HUDEP-2 (cell line): ENCODE measurements around the gene FGD5.

Experiments used
- DNase-seq, 76 experiments: peaks; one replicate each; lab custom pipeline; 2025; ENCODE audit not compliant: unreplicated experiment in 76 of 76; lab: John Stamatoyannopoulos, UW

Gene FGD5

DNA sequence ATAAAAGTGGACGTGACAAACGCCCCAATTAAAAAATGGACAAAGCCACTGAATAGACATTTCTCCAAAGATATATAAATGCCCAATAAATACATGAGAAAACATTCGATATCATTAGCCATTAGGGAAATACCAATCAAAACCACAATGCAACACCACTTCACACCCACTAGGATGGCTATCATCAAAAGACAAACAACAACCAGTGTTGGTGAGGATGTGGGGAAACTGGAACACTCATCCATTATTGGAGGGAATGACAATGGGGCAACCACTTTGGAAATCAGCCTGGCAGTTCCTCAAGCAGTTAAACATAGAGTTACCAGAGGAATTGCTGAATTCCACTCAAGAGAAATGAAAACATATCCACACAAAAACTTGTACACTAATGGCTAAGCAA, 32.4 kb upstream of the FGD5 start:
- no peak for DNase-seq

DNA sequence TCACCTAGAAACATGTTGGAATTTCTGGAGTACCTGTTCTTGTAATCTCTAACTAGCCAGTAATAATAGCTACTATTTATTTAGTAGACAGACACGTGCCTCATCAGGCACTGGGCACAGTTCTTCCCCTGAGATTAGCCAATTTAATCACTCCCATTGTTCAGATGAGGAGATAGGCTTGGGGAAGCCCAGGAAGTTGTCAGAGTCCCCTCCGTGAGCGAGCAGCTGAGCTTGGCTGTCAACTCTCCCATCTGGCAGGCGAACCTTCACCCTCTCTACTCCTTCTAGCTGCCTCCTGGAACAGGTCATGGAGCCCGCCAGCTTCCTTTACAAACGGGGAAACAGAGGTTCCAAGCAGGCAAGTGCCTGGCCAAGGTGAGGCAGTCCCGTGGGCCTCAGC, 31.1 kb upstream of the FGD5 start:
- DNase-seq, result no peak

DNA sequence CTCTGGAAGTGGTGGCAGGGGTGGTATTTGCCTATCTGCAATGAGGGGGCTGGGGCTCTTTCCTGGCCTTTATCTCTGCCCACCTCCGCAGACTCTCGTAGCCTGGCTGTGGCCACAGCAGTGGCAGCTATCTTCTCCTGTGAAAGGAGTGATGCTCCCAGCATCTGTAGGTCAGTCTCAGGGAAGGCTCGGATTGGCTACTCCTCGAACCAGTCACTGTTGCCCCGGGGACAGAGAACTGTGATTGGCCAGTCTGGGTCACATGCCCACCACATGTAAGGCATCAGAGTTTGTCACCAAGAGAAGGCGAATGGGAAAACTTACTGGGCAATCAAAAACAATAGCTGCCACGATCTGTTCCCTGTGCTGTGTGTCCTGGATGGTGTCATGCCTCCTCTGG, 30.1 kb upstream of the FGD5 start:
- no peak for DNase-seq

DNA sequence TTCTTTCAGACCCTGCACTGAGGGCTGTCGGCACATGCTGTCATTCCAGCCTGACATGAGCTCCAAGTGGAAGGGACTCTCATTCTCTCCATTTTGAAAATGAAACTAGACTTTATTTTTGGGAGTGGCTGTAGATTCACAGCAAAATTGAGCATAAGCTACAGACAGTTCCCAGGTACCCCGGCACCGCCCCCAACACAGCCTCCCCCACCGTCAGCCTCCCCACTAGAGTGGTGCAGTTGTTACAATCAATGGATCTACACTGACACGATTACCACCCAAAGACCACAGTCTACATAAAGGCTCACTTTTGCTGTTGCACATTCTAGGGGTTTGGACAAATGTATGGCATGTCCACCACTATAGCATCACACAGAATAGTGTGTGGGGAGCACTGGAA, 29.5 kb upstream of the FGD5 start:
- no peak for DNase-seq

DNA sequence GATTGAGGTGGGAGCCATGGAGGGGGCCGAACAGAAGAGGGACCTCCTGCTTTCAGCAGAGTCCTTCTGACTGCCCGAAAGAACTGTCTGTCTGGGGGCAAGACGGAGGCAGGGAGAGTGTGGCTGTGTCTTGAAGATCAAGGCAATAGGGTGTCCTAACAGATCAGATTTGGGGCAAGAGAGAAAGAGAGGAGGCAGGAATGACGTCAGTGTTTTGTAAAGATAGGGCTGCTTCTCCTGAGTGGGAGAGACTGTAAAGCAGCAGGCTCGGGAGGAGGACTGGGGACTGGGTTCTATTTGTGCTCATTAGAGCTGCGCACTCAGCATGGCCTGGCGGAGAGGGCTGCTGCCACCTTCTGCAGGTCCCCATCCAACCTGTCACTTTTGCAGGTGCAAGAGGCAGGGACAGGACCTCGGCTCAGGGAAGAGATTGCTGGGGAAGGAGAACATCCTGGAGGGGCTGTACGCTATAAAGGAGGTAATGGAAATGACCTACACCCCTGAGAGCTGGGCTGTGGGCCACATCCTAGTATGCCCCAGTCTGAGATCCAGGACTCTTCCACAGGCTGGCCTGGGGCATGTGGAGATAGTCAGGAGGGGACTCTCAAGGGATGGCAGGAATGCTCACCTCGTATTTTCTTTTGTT, 29.0 kb upstream of the FGD5 start:
- DNase-seq, result no peak

DNA sequence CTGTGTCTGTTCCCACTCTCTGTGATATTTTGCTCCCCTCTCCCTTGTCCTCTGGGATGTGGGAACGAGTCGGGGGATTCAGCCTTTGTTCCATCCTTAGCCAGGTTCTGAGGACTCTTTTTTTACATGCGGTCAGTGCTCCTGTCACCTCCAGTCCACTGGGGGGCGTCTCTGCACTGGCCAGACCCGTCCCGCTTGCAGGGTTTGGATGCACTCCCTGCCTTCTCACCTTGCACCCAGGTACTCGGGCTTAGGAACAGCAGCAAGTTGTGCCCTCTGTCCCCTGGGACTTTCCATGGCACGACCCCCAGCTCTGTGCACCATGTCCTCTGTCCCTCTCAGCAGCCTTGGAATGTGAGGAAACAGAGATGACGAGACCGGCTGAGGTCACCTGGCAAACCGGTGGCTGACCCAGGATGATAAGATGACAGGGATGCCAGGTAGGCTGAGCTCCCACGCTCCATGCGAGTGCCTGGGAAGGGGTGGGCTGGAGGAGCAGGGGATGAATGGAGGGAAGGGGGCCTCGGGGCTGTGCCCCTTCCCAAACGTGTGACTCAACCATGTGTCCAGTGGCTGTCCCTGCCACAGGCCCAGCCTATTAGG, 27.3 kb upstream of the FGD5 start:
- DNase-seq, result peak in 46 of 76 experiments; percentile 1 to 69 (median 24)

DNA sequence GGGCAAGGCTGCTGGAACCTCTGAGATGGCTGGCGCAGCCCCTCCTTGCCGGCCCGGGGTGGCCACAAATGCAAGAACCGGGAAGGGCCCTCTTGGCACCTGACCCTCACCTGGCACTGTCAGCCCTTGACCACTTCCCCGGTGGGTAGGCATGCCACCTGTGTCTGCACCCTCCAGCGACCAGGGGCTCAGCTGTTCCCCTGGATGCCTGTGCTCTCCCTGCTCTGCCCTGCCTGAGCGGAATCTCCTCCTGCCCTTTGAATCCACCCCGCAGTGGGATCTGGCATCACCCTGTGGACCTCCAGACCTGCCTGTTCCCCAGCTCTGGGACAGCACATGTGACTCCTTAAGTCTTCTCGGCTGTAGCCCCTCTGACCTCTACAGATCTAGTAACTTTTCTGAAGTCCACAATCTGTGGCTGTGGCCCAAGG, 26.1 kb upstream of the FGD5 start:
- no peak for DNase-seq

DNA sequence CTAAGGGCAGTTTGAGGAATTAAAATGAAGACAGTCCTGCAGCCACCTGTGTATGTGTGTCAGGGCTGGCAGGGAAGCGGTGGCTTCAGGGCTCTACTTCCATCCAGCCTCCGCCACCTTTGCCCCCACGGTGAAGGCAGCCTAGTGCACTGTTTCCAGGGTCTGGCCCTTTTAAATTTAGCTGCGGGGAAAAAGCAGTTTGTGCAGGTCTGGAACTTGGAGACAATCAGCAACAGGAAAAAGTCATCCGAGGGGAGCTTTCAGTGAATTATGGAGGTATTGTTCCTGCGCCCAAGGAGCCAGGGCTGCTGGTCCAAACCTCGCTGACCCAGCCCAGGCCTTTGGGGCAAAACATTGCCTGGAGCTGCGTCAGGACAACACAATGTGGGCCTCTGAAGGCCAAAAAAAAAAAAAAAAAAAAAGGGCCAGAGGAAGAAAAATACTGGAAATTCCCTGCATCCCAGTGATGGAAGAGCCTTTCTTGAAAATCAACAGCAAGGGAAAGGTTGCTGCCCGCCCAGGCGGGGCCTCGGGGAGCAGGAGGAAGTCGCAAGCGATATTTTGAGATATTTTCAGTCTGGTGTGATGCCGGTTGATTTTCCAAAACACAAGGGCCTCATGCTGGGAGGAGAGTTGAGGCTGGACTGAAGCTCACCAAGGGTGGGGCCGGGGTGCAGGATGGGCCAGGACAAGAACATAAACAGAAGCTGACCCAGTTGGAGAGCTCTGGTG, 25.5 kb upstream of the FGD5 start:
- DNase-seq, result no peak

DNA sequence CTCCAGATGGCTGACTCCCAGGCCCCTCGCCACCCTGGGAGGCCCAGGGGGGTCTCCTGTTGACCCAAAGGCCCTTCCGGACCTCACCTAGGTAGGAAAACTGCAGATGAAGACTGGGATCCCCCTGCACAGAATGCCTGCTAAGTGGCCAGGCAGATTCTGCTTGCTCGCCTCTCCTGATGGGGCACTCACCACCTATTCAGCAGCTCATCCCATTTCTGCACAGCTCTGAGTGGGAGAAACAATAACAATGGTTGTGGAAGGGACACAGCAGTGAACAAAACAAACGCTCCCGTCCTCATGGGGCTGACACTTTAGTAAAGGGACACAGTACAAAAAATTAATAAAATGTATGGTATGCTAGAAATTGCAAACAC, 24.9 kb upstream of the FGD5 start:
- DNase-seq, result no peak

DNA sequence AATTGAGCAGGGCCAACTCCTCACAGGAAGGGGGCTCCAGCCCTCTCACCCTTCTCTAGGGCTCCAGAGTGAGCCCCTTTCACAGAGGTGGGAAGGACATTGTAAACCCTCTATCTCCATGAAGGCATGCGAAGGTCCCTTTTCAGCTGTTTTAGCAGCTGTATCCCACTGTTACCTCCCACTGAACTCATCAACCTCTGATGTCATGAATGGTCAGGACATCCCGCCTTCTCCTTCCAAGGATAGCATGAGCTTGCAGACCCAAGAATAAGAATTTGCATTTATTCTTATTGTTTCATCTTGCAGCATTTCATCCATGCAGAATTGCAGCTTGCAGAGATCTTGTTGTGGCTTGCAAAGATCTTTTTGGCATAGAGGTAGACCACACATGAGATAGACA, 24.3 kb upstream of the FGD5 start:
- no peak for DNase-seq

DNA sequence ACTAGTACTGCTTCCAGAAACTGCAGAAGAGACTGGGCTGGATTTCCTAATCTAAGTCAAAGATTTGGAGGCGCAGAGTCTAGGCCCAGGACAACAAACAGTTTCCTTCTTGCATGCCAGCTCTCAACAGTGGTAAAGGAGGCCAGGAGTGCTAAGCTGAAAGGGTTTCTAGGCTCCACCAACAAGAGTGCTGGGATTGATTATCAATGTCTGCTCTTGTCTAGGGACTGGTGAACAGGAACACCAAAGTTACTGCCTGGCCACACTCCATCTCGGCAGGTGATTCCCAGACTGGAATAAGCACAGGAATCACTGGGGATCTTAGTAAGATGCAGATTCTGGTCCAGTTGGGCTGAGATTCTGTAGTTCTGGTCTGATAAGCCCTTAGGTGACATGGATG, 22.8 kb upstream of the FGD5 start:
- no peak for DNase-seq

DNA sequence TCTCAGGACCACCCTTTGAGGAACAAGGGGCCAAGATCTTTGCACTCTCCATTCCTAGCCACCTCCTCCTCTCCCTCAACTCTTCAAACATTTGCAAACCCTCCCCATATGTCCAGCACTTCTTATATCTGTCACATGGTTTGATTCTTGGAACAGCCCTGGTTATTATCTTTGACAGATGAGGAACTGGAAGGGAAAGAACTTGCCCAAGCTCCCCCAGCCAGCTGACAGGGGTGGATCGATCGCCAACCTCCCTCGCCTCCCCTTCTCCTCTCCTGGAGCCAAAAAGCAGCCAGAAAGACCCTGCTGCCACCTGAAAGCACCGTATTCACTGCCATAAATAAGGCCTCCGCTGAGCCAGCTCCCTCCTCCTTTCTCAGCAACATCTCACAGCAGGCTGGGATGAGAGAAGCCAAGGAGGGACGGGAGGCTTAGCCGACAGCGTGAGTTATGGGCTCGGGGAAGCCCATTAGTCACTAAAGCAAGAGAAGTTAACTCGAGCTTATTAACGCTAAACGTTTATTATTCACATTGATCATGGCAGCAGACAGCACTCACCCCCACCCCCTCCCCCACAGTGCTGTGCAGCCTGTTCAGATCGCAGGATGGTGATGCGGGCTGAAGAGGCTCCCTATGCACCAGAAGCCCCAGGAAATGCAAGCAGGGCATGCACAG, 22.2 kb upstream of the FGD5 start:
- no peak for DNase-seq

DNA sequence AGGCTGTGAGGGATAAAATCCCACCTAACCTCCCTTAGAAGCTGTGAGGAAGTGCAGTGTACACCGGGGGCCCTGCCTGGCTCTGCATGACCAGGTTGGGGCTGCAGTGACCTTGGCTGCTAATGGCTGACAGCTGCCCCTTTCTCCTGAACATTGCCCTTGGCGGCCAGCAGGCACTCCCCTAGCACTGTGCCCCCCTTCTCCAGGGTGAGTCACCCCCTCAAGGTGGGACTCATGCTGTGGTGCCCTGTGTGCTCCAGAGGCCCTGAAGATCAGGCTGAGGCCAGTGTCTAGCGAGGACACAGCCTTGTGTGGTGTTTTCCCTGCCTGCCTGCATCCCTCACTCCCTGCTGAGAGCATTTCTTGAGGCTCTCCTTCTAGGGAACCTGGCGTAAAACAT, 21.0 kb upstream of the FGD5 start:
- no peak for DNase-seq

DNA sequence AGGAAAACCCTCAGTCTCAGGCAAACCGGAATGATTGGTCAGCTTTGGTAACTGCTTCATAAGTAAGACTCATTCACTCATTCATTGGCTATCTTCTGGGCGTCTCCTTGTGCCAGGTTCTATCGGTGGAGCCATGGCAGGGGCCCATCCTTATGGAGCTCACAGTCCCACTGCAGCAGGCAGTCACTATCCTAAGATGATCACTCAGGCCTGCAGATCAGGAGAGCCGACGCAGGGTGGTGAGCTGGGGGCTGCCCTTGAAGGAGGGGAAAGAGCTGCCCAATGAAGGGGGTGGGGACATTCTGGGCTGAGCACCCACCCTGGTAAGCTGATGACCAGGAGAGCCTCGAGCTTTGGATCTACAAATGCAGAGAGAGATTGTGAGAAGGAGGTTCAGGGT, 20.5 kb upstream of the FGD5 start:
- no peak for DNase-seq

DNA sequence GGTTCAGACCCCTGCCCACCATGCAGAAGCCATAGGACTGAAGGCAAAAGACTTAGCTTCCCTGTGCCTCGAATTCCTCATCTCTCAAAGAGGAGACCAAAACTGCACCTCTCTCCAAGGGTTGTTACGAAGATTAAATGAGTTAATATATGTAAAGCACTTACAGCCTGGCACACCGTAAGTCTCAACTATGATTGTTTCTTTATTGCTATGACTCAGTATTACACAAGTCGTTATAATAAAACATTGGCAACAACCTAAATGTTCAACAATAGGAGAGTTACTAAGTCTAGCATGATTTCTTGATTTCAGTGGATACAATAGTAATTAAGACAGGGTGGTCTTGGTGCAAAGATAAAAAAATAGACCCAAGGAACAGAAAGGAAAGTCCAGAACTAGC, 19.6 kb upstream of the FGD5 start:
- DNase-seq, result no peak

DNA sequence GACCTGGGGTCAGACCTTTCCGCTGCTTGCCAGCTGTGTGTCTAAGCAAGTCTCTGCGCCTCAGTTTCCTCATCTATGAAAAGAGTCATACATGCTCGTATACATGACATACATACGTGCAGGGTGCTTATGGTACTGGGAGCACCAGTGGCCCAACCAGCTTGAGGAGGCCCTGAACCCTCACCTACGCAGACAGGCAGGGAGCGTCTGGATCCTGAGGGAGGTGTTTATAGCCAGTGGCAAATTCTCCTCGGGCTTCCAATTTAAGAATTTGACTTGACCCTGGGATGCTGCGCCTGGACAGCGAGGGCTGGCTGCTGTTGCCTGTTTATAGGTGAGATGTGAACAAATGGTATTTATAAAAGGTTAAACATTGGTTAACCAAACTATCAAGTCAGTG, 17.7 kb upstream of the FGD5 start:
- no peak for DNase-seq

DNA sequence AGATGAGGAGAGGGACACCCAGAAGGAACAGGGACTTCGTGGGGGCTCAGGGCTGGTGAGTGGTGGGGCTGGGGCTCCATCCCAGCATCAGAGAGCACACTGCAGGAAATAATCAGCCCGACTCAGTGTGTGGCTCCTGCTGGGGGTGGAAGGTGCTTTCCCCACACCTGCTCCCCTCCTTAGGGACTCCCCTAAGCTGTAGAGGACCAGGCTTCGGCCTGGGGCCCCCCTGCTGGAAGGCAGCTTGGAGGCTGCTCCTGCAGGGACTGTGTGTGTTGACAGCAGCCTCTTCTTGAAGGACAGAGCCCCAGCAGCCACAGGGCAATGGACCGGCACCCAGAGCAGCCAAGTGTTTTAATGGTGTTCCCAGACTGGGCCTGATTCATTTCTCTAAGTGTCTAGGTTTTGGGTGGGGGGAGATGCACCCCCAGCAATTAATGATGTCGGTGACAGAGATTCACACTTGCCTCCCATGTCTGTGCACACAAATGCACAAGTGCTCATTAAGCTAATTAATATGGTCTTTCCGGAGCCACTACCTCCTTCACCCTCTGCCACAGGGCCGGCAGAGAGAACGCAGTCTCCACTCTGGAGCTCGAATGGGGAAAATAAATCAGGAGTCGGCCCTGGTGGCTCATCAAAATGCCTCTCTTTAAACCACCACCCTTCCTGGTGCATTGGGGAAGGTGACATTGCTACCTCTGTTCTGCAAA, 16.9 kb upstream of the FGD5 start:
- DNase-seq, result no peak

DNA sequence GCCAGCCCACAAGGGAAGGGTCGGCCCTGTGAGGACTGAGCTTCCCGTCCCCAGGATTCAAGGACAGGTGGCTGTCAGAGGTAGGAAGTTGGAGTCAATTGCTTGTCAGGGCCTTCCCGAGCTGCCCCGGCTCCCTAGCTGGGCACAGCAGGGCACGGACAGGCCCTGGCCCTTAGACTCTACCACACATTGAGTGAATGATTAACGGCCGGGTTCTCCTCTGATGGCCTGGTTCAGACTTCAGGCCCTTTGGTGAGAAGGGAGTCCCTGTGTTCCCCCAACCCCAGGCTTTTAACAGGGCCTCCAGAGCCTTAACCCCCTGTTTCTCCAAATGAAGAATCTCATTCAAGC, 16.4 kb upstream of the FGD5 start:
- no peak for DNase-seq

DNA sequence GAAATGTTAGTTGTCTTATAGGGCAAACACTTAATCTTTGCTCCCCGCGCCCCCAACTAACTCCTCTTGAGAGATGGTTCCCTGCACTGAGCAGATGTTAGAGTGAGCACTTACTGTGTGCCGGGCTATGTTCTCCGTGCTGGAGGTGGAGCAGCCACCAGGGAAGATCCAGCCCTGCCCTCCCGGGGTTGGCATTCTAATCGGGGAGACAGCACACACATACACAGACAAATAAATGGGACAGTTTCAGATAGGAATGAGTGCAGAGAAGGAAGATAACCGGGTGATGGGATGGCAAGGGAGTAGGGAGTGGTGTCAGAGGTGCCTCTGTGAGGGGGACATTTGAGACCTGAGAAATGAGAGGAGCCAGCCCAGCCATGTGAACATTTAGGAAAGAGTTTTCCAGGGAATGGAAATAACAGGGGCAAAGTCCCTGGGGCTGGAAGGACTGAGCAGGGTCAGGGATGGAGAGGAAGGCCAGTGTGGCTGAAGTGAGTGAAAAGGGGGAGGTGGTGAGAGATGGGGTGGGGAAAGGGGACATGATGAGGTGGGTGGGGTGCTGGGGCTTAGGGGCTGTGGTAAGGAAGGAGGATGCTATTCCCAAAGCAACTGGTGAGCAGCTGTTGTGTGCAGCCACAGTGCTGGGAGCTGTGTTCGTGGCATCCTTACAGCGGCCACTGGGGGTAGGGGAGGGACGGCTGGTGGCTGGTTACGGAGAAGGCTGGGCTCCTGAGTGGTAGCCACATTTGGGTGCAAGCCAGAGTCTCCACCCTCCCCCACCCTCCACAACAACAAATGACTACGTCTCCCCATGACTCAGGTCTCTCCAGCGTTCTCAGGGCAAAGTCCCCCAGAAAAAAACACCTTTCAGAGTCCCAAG, 15.4 kb upstream of the FGD5 start:
- peak in 16 of 76 experiments; percentile 2 to 50 (median 17) for DNase-seq
